PC-9 (cell line): ENCODE measurements around the gene ZNF467.

Experiments used
- EZH2 ChIP-seq: fragments of 200-600 bp; sonication (generic); IDR thresholded peaks from 2 replicates; pipeline ENCODE4 v1.8.0; 2017; ENCODE audit warnings: antibody characterized with exemption, low read depth
- TF ChIP-seq, protein P1 (sequence below): fragments of 200-600 bp; sonication (generic); conservative IDR thresholded peaks from 2 replicates; pipeline ENCODE4 v1.6.1; 2017; ENCODE audit warnings: mixed run types, antibody characterized with exemption, mild to moderate bottlenecking, moderate library complexity

DNA sequence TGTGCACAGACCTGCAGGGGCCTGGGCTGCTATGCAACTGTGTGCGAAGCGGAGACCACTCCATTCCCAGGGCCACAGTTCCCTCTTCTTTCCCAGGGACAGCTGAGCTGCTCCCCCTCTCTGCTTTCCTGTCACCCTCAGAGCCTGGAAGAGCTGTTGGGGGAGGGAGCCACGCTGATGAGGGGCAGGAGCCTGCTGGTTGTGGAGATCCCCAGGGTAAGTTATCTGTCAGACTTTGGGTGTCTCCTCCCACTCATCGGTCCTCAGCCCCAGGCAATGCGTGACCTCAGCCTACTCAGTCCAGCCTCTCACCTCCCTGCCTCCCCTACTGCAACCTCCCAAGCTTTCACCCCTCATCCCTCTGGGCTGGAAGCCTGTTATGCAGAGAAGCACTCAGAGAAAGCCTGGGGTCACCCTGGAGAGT, 53.5 kb downstream of the ZNF467 start:
- TF ChIP-seq, protein P1, sequence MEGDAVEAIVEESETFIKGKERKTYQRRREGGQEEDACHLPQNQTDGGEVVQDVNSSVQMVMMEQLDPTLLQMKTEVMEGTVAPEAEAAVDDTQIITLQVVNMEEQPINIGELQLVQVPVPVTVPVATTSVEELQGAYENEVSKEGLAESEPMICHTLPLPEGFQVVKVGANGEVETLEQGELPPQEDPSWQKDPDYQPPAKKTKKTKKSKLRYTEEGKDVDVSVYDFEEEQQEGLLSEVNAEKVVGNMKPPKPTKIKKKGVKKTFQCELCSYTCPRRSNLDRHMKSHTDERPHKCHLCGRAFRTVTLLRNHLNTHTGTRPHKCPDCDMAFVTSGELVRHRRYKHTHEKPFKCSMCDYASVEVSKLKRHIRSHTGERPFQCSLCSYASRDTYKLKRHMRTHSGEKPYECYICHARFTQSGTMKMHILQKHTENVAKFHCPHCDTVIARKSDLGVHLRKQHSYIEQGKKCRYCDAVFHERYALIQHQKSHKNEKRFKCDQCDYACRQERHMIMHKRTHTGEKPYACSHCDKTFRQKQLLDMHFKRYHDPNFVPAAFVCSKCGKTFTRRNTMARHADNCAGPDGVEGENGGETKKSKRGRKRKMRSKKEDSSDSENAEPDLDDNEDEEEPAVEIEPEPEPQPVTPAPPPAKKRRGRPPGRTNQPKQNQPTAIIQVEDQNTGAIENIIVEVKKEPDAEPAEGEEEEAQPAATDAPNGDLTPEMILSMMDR, result no peak
- no peak for TF ChIP-seq EZH2
